Activated CD8-positive, alpha-beta T cell treated with anti-CD3 and anti-CD28 coated beads for 36 hours (primary cell): Measurements from ENCODE around the gene RNF13. TPM values are rescaled to one million over a fixed set of nuclear protein-coding genes. Genes with fewer than 3 reads are reported as not detected.
A peak's percentile ranks its signal among the peaks of the same experiment; 100 is the strongest.

ENCODE experiments used
- ATAC-seq: fragments of 200-7000 bp; cut with Tn5 transposase; one replicate; pipeline ENCODE4 v1.10.0; 2021; ENCODE audit warnings: mild to moderate bottlenecking, moderate library complexity
- CTCF ChIA-PET: fragments of 350-600 bp; sonication (Branson Sonifier 250); formaldehyde crosslinking; loops from one replicate; lab custom pipeline; 2021; ENCODE audit warnings: antibody characterized with exemption; lab: Charles Lee
- POLR2A ChIA-PET: fragments of 350-600 bp; sonication (Branson Sonifier 250); formaldehyde crosslinking; loops from one replicate; lab custom pipeline; 2021; ENCODE audit warnings: antibody characterized with exemption; lab: Charles Lee
- DNase-seq: peaks from one replicate; pipeline ENCODE4 v3.0.0-alpha.2; 2020
- H3K27ac Mint-ChIP-seq: one replicate; pipeline ENCODE4 v1.8.0; 2021; ENCODE audit warnings: mild to moderate bottlenecking, mixed read lengths
- H3K27me3 Mint-ChIP-seq: one replicate; pipeline ENCODE4 v1.8.0; 2021; ENCODE audit warnings: mixed read lengths
- H3K36me3 Mint-ChIP-seq: one replicate; pipeline ENCODE4 v1.8.0; 2021; ENCODE audit warnings: low read depth, mixed read lengths
- H3K4me1 Mint-ChIP-seq: one replicate; pipeline ENCODE4 v1.8.0; 2021; ENCODE audit warnings: low read depth, mixed read lengths
- H3K4me3 Mint-ChIP-seq: one replicate; pipeline ENCODE4 v1.8.0; 2021; ENCODE audit warnings: mild to moderate bottlenecking, moderate library complexity, mixed read lengths
- H3K9me3 Mint-ChIP-seq: one replicate; pipeline ENCODE4 v1.8.0; 2021; ENCODE audit warnings: mixed read lengths
- intact Hi-C: fragments of 100-400 bp; cut with micrococcal nuclease; formaldehyde crosslinking; loops from one replicate; pipeline ENCODE4 v1.10.0; 2022
- total RNA-seq, 2 experiments: library from RNA; stranded (reverse); gene quantifications; one replicate each; pipeline ENCODE4 v1.2.3, GENCODE V29; 2021
- TF ChIP-seq, protein P1 (sequence below): fragments of 200-600 bp; IDR thresholded peaks from one replicate; pipeline ENCODE4 v1.8.0; 2022; ENCODE audit warnings: antibody characterized with exemption, mild to moderate bottlenecking

Gene RNF13
- total RNA-seq, 2 experiments from 2014 or later = 25.7 to 26.3 TPM

- H3K4me3 Mint-ChIP-seq = no peak overlapping the region
- CTCF ChIA-PET = interaction anchor here (1.3 to 6.0 kb wide), 3 partner anchors 24 to 198 kb away, joined by 3 to 53 read pairs (median 5); partner anchors contain the start of gene ANKUB1
- no peaks in the 10 kb centered on the region for H3K4me1 Mint-ChIP-seq
- no peaks in the 10 kb centered on the region for H3K9me3 Mint-ChIP-seq
- ATAC-seq (no peak), DNase-seq (no peak)
- no peaks in the 10 kb centered on the region for H3K36me3 Mint-ChIP-seq
- peaks cover 18% of the 10 kb centered on the region for H3K27me3 Mint-ChIP-seq
- intact Hi-C loops = no loop called here
- no peak overlapping the region for H3K27ac Mint-ChIP-seq
- TF ChIP-seq, protein P1, sequence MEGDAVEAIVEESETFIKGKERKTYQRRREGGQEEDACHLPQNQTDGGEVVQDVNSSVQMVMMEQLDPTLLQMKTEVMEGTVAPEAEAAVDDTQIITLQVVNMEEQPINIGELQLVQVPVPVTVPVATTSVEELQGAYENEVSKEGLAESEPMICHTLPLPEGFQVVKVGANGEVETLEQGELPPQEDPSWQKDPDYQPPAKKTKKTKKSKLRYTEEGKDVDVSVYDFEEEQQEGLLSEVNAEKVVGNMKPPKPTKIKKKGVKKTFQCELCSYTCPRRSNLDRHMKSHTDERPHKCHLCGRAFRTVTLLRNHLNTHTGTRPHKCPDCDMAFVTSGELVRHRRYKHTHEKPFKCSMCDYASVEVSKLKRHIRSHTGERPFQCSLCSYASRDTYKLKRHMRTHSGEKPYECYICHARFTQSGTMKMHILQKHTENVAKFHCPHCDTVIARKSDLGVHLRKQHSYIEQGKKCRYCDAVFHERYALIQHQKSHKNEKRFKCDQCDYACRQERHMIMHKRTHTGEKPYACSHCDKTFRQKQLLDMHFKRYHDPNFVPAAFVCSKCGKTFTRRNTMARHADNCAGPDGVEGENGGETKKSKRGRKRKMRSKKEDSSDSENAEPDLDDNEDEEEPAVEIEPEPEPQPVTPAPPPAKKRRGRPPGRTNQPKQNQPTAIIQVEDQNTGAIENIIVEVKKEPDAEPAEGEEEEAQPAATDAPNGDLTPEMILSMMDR = no peak
- POLR2A ChIA-PET = no interaction called here
Measured at GRCh38 chr3:149767720-149768119, 45.3 kb upstream of the RNF13 start.

- Mint-ChIP-seq H3K9me3 (no peaks in the 10 kb centered on the region), H3K27ac (no peak overlapping the region), H3K4me1 (no peaks in the 10 kb centered on the region), H3K27me3 (peaks cover 18% of the 10 kb centered on the region), H3K36me3 (no peaks in the 10 kb centered on the region), H3K4me3 (no peak overlapping the region)
- intact Hi-C loops = no loop called here
- ChIA-PET POLR2A (no interaction called here), CTCF (interaction anchor here (0.6 to 6.0 kb wide), 7 partner anchors 9 to 274 kb away, joined by 3 to 53 read pairs (median 3); no protein-coding TSS in a partner anchor)
- TF ChIP-seq, protein P1 = no peak
- no peak for ATAC-seq
- DNase-seq = no peak
Measured at GRCh38 chr3:149768704-149769103, 44.3 kb upstream of the RNF13 start.

DNA sequence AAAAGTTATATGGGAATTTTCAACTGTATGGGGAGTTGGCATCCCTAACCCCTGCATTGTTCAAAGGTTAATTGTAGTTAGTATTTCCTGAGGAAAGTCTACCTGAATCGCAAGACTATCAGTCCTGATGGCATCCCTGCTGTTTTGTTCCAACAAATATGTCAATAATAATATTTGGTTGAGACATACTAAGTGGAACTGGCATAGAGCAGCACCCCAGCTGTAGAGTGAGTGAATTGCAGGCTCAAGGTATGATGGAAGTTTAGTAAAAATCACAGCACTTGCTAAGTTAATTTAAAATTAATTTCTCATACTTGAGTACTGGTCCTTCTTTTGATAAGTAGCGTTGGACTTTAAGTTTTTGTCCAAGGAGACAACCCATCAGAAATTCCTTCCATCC, 42.8 kb upstream of the RNF13 start:
- ChIA-PET POLR2A (no interaction called here), CTCF (interaction anchor here (0.8 to 6.0 kb wide), 17 partner anchors 9 to 285 kb away, joined by 3 to 53 read pairs (median 5); partner anchors contain the start of gene ANKUB1)
- no peak for ATAC-seq
- H3K27me3 Mint-ChIP-seq = peaks cover 14% of the 10 kb centered on the region
- intact Hi-C loops = loop anchor here (10.0 kb wide), 1 partner anchor 205 kb away; no protein-coding TSS in a partner anchor
- no peaks in the 10 kb centered on the region for H3K9me3 Mint-ChIP-seq
- no peak for DNase-seq
- TF ChIP-seq, protein P1 = no peak
- H3K27ac Mint-ChIP-seq = no peak overlapping the region
- no peak overlapping the region for H3K4me3 Mint-ChIP-seq
- H3K36me3 Mint-ChIP-seq = no peaks in the 10 kb centered on the region
- no peaks in the 10 kb centered on the region for H3K4me1 Mint-ChIP-seq

- intact Hi-C loops = loop anchor here (10.0 kb wide), 1 partner anchor 207 kb away; no protein-coding TSS in a partner anchor
- Mint-ChIP-seq H3K9me3 (no peaks in the 10 kb centered on the region), H3K27ac (no peak overlapping the region), H3K4me3 (no peak overlapping the region), H3K36me3 (no peaks in the 10 kb centered on the region), H3K27me3 (peaks cover 9% of the 10 kb centered on the region), H3K4me1 (no peaks in the 10 kb centered on the region)
- ChIA-PET CTCF (interaction anchor here (0.5 to 6.0 kb wide), 35 partner anchors 10 to 637 kb away, joined by 3 to 53 read pairs (median 5); partner anchors contain the start of gene COMMD2), POLR2A (interaction anchor here (0.5 to 0.6 kb wide), 2 partner anchors 8 to 810 kb away, joined by 3 read pairs; no protein-coding TSS in a partner anchor)
- peak; percentile 62 for DNase-seq
- TF ChIP-seq, protein P1 = peak; percentile 76
- peak; percentile 61 for ATAC-seq
Measured at GRCh38 chr3:149771652-149772271, 41.3 kb upstream of the RNF13 start.

GRCh38 chr3:149772861-149773260, 40.2 kb upstream of the RNF13 start:
- no peak for DNase-seq
- no peak overlapping the region for H3K4me3 Mint-ChIP-seq
- POLR2A ChIA-PET = no interaction called here
- CTCF ChIA-PET = interaction anchor here (0.8 to 6.0 kb wide), 17 partner anchors 10 to 378 kb away, joined by 3 to 53 read pairs (median 5); partner anchors contain the start of gene COMMD2
- no peaks in the 10 kb centered on the region for H3K9me3 Mint-ChIP-seq
- H3K4me1 Mint-ChIP-seq = no peaks in the 10 kb centered on the region
- intact Hi-C loops = loop anchor here (10.0 kb wide), 1 partner anchor 208 kb away; no protein-coding TSS in a partner anchor
- H3K36me3 Mint-ChIP-seq = no peaks in the 10 kb centered on the region
- ATAC-seq = no peak
- H3K27ac Mint-ChIP-seq = no peak overlapping the region
- TF ChIP-seq, protein P1 = no peak
- peaks cover 11% of the 10 kb centered on the region for H3K27me3 Mint-ChIP-seq
